ENCODE data around the gene INAFM2.

INAFM2 gene

GRCh38 chr15:40285554-40286011, 37.9 kb upstream of the INAFM2 start:
- no peak overlapping the region for H3K4me3 ChIP-seq (ENCODE audit: low read depth, low read length)
- no peak for DNase-seq (ENCODE audit: low read depth, low spot score)
- CTCF ChIA-PET = interaction anchor here (0.9 to 17.3 kb wide), 10 partner anchors 10 to 139 kb away, joined by 3 to 287 read pairs (median 5); partner anchors contain the start of genes INAFM2 and PLCB2
- POLR2A ChIA-PET = interaction anchor here (0.5 to 1.1 kb wide), 4 partner anchors 37 to 136 kb away, joined by 3 read pairs; no protein-coding TSS in a partner anchor
- no peak for TF ChIP-seq CTCF (IDR thresholded peaks at IDR 0.05; ENCODE audit: insufficient read depth, low read length, missing control alignments)

GRCh38 chr15:40286061-40286532, 37.4 kb upstream of the INAFM2 start:
- CTCF ChIA-PET = interaction anchor here (0.6 to 17.3 kb wide), 9 partner anchors 10 to 145 kb away, joined by 3 to 287 read pairs (median 5); partner anchors contain the start of genes INAFM2 and PLCB2
- DNase-seq (ENCODE audit: low read depth, low spot score) = no peak
- no peak overlapping the region for H3K4me3 ChIP-seq (ENCODE audit: low read depth, low read length)
- POLR2A ChIA-PET = interaction anchor here (1.0 kb wide), 1 partner anchor 136 kb away, joined by 3 read pairs; no protein-coding TSS in a partner anchor
- no peak for TF ChIP-seq CTCF (IDR thresholded peaks at IDR 0.05; ENCODE audit: insufficient read depth, low read length, missing control alignments)

- TF ChIP-seq CTCF (IDR thresholded peaks at IDR 0.05; ENCODE audit: insufficient read depth, low read length, missing control alignments) = no peak
- no peak for DNase-seq (ENCODE audit: low read depth, low spot score)
- ChIA-PET CTCF (interaction anchor here (0.5 to 17.3 kb wide), 6 partner anchors 11 to 123 kb away, joined by 3 to 287 read pairs (median 22); partner anchors contain the start of genes INAFM2 and PLCB2), POLR2A (no interaction called here)
- no peak overlapping the region for H3K4me3 ChIP-seq (ENCODE audit: low read depth, low read length)
Measured at GRCh38 chr15:40286794-40287193, 36.7 kb upstream of the INAFM2 start.

- POLR2A ChIA-PET = no interaction called here
- DNase-seq (ENCODE audit: low read depth, low spot score) = no peak
- no peak for TF ChIP-seq CTCF (IDR thresholded peaks at IDR 0.05; ENCODE audit: insufficient read depth, low read length, missing control alignments)
- CTCF ChIA-PET = interaction anchor here (0.5 to 17.3 kb wide), 4 partner anchors 11 to 122 kb away, joined by 3 to 287 read pairs (median 120); partner anchors contain the start of genes INAFM2 and PLCB2
- H3K4me3 ChIP-seq (ENCODE audit: low read depth, low read length) = no peak overlapping the region
Measured at GRCh38 chr15:40287505-40287904, 36.0 kb upstream of the INAFM2 start.

- no peak overlapping the region for H3K4me3 ChIP-seq (ENCODE audit: low read depth, low read length)
- POLR2A ChIA-PET = no interaction called here
- CTCF ChIA-PET = interaction anchor here (0.7 to 17.3 kb wide), 6 partner anchors 9 to 134 kb away, joined by 4 to 287 read pairs (median 18); partner anchors contain the start of genes INAFM2 and PLCB2
- TF ChIP-seq CTCF (IDR thresholded peaks at IDR 0.05; ENCODE audit: insufficient read depth, low read length, missing control alignments) = no peak
- no peak for DNase-seq (ENCODE audit: low read depth, low spot score)
Measured at GRCh38 chr15:40287968-40288367, 35.5 kb upstream of the INAFM2 start.

GRCh38 chr15:40289140-40289775, 34.2 kb upstream of the INAFM2 start:
- ChIA-PET CTCF (interaction anchor here (1.4 to 17.3 kb wide), 5 partner anchors 13 to 132 kb away, joined by 4 to 287 read pairs (median 28); partner anchors contain the start of genes INAFM2 and PLCB2), POLR2A (no interaction called here)
- no peak overlapping the region for H3K4me3 ChIP-seq (ENCODE audit: low read depth, low read length)
- TF ChIP-seq CTCF (IDR thresholded peaks at IDR 0.05; ENCODE audit: insufficient read depth, low read length, missing control alignments) = no peak
- no peak for DNase-seq (ENCODE audit: low read depth, low spot score)
